Thyroid gland (tissue), 4 donors: Measurements from ENCODE around the gene FKBP1B.

ENCODE experiments used
- POLR2A ChIP-seq, 2 donors: fragments of 450-650 bp; IDR thresholded peaks; one replicate each; pipeline ENCODE4 v1.6.1; 2017; ENCODE audit warnings: antibody characterized with exemption in 2 of 2, mild to moderate bottlenecking in 2 of 2, moderate library complexity in 1 of 2
- TF ChIP-seq, protein P1 (sequence below), 6 experiments: fragments of 200-600 bp in 3 of 6; fragments of 450-650 bp in 3 of 6; sonication (generic) in 3 of 6; IDR thresholded peaks; one replicate each; pipeline ENCODE4 v1.5.1; 2016 to 2019; ENCODE audit warnings: antibody characterized with exemption in 6 of 6, mild to moderate bottlenecking in 2 of 6, inconsistent platforms in 1 of 6, moderate library complexity in 1 of 6

DNA sequence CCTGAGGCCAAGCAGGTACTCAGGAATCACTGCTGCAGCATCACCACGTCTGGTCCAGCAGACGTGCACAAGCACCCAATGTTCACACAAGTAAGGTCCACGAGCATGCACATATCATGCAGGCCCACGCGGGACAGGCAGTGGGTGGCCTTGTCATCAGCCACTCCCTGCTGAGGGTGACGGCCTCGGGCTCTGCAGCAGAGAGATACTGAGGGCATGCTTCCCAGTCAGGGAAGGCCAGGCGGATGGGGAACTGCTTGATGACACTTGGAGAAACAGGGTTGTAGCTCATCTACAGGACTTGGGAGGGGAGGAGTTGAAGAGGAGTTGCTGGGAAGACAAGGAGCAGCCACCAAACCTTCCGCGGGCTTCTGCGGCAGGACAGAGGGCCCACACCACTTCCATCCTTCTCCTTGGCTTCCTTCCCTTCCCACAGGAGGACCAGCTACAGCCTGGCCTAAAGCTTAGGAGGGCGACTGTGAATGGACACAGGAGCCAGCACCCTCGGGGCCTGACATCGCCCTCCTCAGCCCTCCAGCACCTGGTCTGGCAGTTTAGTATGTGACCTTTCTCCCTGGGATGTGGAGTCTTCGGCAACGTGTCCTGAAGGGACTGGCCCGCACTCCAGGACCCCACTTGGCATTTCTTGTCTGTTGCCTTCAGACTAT lies 24.4 kb upstream of the FKBP1B start:
- TF ChIP-seq, protein P1, sequence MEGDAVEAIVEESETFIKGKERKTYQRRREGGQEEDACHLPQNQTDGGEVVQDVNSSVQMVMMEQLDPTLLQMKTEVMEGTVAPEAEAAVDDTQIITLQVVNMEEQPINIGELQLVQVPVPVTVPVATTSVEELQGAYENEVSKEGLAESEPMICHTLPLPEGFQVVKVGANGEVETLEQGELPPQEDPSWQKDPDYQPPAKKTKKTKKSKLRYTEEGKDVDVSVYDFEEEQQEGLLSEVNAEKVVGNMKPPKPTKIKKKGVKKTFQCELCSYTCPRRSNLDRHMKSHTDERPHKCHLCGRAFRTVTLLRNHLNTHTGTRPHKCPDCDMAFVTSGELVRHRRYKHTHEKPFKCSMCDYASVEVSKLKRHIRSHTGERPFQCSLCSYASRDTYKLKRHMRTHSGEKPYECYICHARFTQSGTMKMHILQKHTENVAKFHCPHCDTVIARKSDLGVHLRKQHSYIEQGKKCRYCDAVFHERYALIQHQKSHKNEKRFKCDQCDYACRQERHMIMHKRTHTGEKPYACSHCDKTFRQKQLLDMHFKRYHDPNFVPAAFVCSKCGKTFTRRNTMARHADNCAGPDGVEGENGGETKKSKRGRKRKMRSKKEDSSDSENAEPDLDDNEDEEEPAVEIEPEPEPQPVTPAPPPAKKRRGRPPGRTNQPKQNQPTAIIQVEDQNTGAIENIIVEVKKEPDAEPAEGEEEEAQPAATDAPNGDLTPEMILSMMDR (IDR thresholded peaks at IDR 0.05), result no peak
- no peak for TF ChIP-seq POLR2A (IDR thresholded peaks at IDR 0.05)
